GM21423 (cell line): ENCODE data around the gene SPN.
"Not testable (repeated sequence)": the region's sequence is repeated elsewhere in the genome, so short reads cannot be mapped to it uniquely, and the experiment has no call there.

Source experiments
- ATAC-seq: cut with Tn5 transposase; IDR thresholded peaks from one replicate; pipeline ENCODE4 v1.9.1; 2021; ENCODE audit warnings: mild to moderate bottlenecking, moderate library complexity; ENCODE audit not compliant: unreplicated experiment

The SPN gene, protein sequence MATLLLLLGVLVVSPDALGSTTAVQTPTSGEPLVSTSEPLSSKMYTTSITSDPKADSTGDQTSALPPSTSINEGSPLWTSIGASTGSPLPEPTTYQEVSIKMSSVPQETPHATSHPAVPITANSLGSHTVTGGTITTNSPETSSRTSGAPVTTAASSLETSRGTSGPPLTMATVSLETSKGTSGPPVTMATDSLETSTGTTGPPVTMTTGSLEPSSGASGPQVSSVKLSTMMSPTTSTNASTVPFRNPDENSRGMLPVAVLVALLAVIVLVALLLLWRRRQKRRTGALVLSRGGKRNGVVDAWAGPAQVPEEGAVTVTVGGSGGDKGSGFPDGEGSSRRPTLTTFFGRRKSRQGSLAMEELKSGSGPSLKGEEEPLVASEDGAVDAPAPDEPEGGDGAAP

DNA sequence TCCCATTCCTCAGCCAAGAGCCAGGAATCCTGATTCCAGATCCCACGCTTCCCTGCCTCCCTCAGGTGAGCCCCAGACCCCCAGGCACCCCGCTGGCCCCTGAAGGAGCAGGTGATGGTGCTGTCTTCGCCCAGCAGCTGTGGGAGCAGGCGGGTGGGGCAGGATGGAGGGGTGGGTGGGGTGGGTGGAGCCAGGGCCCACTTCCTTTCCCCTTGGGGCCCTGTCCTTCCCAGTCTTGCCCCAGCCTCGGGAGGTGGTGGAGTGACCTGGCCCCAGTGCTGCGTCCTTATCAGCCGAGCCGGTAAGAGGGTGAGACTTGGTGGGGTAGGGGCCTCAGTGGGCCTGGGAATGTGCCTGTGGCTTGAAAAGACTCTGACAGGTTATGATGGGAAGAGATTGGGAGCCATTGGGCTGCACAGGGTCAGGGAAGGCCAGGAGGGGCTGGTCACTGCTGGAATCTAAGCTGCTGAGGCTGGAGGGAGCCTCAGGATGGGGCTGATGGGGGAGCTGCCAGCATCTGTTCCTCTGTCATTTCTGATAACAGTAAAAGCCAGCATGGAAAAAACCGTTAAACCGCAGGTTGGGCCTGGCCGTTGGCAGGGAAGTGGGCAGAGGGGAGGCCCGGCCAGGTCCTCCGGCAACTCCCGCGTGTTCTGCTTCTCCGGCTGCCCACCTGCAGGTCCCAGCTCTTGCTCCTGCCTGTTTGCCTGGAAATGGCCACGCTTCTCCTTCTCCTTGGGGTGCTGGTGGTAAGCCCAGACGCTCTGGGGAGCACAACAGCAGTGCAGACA lies at the start of gene SPN:
SPN (plus strand) TSS at position 232 of the 791 bp plus-strand sequence; CDS start at position 714, 482 bp downstream.
- peak; percentile 34 for ATAC-seq

DNA sequence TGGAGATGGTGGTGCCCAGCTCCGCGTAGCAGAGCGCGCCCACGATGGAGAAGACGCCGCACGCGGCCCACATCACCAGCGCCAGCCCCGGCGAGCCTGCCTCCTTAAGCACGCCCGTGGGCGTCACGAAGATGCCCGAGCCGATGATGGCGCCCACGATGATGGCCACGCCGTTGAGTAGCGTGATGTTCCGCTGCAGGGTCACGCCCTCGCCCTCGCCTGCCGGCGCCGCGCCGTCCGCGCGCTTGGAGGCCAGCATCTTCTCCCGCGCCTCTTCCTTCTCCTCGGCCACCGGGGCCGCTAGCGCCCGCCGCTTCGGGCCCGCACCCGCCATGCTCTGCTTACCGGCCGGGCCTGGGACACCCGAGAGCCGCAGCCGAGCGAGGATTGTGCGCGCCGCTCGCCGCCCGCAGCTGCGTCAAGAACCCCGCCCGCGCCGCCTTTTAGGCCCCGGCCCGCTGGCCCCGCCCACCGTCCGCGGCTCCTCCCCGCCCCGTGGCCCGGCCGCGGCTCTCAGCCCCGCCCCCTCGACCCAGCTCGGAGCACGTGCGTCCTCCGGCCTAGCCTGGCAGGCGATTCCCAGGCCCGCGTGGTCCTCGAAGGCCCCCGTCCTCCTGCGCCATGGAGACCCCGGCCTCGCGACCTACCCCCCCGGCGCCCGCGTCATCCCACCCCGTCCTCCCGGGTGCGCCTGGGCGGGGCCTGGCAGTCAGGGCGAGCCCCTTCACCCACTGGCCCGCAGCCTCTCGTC lies 49.6 kb upstream of the SPN start:
- ATAC-seq = peak; percentile 41

DNA sequence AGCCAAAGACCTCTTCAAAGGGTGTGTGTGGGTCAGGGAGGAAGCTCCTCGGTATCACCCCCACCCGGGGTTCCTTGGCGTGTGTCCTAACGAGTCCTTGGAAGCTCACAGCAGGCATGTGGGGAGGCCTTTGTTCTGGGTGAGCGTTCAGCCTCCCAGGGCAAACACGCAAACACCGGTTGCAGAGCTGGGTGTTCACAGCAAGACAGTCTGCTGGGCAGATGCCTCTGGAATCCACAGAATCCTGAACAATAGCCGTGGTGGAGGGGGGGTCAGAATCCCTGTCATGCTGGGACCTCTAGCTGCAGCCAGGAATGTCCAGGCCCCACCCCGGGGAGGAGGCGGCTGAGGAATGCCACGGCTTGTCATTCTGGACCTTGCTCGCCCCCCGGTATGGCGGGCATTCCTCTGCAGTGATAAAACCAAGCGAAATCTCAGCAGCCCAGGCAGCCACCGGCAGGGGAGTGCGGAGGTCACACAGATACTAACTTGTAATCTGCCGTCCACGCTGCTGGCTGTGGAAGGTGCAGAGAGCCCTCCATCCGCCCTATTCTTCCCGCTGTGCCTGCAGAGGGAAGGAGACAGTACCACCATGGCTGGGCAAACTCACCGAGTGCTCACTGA lies 48.2 kb upstream of the SPN start:
- ATAC-seq = not testable (repeated sequence)

DNA sequence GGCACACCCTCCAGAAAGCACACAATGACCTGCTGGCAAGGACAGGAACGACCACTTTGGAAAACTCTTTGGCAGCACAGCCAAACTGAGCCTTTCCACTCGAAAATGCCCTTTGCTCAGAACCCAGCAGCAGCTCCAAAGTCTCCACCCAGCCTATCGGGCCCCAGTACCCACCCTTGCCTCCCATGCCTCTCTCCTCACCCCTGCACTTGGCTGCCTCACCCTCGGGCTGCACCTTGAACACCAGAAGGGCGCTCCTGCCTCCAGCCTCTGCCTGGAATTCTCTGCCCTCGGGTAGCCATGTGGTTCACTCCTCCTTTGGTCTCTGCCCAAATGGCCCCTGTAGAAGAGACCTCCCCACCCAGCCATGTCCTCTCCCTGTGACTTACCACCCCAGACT lies 46.9 kb upstream of the SPN start:
- not testable (repeated sequence) for ATAC-seq

DNA sequence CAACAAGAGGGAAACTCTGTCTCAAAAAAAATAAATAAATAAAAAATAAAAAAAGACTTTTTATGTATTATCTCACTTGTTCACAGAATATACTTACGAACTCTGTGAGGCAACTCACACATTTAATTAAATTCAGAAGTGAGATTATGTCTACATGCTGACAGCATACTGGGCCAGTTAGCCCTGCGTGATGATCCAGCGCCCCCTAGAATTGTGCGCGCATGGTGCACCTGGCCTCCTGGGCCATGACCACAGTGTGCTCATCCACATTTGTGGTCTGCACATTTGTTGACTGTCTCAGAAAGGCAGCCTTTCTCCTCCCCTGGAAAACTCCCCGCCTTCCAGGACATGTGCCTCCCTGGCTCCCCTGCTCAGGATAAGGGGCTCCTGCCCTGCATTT lies 42.5 kb upstream of the SPN start:
- not testable (repeated sequence) for ATAC-seq

DNA sequence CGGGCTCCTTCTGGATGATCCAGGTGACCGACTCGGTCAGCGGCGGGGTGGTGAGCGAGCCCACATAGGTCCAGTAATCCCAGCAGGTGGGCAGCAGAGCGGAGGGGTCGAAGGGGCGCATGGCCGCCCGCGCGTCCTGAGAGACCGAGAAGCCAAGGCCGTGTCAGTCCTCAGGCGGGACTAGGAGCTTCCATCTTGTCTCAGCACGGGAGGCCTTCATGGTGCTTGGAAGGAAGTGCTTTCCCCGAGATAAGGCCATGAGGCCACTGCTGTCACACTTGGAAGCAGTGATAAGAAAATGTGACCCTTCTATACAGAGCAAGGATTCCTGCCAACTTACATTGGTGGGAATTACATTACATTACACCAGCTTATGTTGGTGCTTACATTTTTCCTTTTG lies 40.3 kb upstream of the SPN start:
- ATAC-seq = not testable (repeated sequence)

DNA sequence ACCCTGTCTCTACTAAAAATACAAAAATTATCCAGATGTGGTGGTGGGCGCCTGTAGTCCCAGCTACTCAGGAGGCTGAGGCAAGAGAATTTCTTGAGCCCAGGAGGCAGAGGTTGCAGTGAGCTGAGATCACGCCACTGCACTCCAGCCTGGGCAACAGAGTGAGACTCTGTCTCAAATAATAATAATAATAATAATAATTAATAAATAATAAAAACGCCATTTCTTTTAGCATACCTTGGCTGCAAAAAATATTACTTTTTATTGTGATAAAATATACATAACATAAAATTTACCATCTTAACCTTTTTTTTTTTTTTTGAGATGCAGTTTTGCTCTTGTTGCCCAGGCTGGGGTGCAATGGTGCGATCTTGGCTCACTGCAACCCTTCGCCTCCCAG lies 39.8 kb upstream of the SPN start:
- not testable (repeated sequence) for ATAC-seq

DNA sequence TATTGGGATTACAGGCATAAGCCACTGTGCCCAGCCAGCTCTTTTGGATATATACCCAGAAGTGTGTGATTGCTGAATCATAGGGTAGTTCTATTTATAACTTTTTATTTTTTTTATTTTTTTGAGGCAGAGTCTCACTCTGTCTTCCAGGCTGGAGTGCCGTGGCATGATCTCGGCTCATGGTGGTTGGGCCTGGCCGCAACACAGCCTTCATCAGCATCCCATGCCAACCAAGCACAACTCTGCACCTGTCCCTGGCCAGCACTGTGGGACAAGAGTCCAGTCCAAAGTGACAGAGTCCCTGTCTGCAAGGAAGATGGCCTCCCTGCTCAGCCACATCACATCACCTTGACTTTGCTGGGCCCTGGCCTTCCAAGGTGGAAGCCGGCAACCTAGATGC lies 37.9 kb upstream of the SPN start:
- not testable (repeated sequence) for ATAC-seq

DNA sequence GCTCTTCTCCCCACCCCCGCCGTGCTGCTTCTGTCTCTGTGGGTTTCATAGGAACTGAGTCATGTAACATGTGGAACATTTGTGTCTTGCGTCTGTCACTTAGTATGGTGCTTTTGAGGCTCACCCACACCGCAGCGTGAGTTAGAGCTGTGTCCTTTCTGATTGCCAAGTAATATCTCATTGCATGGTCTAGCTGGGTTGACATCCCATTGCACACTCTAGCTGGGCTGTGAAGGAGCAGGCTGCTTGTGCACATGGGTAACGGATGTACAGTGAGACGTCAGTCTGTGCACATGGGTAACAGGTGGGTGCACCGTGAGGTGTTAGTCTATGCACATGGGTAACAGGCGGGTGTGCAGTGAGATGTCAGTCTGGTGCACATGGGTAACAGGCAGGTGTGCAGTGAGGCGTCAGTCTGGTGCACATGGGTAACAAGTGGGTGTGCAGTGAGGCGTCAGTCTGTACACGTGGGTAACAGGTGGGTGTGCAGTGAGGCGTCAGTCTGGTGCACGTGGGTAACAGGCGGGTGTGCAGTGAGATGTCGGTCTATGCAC lies 36.2 kb upstream of the SPN start:
- ATAC-seq = peak; percentile 53

DNA sequence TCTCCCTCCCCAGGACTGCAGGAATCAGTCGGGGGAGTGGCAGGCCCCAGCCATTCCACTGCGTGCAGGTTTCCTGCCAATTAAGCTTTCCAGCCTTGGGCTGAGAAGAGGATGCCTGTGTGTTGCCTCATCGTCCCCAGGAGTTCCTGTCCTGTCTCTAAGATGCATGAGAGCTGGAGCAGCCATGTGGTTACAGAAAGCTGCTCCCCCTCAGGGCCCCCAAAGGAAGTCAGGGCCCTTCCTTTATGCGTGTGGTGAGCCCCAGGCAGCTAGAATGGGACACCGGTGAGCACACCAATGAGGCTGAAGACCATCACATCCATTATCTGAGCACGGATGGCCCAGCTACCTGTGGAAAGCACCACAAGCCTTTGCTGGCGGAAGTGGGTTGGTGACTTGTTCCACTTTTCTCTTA lies 35.4 kb upstream of the SPN start:
- ATAC-seq = peak; percentile 53

DNA sequence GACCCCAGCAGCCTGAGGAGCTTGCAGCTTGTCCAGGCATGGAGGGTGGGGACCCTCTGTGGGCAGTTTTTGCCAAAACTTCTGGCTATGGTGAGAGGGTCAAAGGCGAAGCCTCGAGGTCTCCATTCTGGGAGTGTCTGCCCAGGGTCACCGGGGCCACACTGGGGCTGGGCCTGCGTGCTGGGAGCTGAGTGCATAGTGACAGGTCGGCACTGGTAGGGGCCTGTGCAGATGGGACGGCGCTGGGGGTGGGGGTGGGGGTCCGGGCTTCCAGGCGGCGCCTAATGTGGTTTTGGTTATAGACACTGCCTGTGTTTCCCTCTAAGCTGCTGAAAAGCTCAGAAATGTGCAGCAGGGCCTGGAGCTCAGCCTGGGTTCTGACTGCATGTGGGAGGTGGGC lies 34.3 kb upstream of the SPN start:
- not testable (repeated sequence) for ATAC-seq

DNA sequence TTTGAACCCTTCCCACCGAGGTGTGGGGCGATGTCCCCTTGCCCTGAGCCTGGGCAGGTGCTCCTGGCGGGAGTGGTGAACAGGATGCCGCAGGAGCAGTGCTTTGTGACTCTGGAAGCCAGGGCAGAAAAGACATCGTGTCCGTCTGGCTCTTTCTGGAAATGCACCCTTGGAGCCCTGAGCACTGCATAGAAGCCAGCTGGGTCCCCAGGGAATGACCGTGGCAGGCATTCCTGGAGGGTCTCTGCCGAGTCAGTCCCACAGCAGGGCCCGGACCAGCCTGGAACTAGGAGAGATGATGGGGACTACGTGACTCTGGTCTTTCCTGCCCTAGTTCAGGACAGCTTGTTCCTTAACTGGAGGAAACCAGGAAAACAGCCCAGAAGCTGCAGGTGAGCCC lies 33.7 kb upstream of the SPN start:
- ATAC-seq = not testable (repeated sequence)

DNA sequence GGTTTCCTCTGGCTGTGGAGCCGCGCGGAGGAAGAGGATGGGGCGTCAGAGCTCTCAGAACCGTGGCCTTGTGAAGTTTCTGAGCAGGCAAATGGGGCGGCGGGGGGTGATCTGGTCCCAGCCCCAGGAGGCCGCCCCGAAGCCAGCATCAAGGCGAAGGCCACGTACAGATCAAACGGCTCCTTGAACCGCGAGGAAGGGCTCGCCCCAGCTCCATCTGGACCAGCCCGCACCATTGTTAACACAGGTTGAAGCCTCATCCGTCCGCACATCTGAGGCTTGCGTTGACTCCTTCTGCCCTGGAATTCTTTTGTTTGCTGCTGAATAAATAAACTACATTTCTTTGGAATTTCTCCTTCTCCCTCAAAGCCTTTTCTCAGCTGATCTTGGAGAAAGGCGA lies 31.4 kb upstream of the SPN start:
- ATAC-seq = not testable (repeated sequence)

DNA sequence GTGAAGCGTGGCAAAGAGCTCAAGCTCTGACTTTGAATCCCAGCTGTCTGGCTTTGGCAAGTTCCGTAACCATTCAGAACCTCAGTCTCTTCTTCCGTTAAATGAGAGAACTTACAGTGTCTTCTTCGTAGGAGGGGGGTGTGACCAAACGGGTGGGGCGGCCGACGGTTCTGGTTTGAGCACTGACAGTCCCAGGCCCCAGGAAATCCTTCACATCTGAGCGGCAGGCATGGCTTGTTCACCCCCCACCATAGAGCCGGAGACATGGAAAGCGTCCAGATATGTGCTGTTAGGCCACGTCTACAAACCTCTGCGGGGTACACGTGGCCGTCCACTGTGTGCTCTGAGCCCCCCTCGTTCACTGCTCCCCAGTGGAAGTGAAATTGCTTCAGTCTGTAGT lies 27.1 kb upstream of the SPN start:
- not testable (repeated sequence) for ATAC-seq

DNA sequence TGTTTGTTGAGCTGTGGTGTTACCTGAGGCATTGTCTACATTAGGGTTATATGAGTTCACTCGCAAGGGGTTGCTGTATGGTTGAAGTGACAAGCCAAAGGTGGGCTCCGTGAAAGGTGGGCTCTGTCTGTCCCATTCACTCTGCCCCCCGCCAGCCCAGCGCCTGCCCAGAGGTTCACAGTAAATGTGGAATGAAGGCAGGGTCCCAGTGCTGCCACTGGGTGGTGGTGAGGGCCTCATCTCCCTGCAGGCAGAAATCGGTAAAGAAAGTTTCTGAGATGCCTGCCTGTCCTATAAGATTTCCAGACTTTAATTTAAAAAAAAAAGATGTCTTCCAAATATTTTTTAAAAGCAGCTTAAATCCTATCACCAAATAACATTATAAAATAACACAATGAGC lies 26.7 kb upstream of the SPN start:
- ATAC-seq = not testable (repeated sequence)

DNA sequence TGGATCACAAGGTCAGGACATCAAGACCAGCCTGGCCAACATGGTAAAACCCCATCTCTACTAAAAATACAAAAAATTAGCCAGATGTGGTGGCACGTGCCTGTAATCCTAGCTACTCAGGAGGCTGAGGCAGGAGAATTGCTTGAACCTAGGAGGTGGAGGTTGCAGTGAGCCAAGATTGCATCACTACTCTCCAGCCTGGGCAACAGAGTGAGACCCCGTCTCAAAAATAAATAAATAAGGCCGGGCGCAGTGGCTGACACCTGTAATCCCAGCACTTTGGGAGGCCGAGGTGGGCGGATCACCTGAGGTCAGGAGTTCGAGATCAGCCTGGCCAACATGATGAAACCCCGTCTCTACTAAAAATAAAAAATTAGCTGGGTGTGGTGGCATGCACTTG lies 24.3 kb upstream of the SPN start:
- not testable (repeated sequence) for ATAC-seq

DNA sequence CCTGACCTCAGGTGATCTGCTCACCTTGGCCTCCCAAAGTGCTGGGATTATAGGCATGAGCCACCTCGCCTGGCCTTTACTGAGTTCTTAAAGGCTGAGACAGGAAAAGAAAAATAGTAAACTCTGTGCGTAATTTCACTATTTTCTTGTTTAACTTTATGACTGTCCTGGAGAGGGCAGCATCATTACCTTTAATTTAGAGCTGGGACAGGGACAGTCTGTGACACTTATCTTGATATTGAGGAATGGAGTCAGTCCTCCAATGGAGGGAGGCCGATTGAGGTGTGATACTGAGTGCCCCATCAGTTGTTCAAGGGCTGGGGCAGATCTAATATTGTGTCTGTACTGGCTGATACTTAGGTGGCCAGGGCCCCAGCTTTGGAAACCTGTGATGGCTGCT lies 21.5 kb upstream of the SPN start:
- ATAC-seq = no peak

DNA sequence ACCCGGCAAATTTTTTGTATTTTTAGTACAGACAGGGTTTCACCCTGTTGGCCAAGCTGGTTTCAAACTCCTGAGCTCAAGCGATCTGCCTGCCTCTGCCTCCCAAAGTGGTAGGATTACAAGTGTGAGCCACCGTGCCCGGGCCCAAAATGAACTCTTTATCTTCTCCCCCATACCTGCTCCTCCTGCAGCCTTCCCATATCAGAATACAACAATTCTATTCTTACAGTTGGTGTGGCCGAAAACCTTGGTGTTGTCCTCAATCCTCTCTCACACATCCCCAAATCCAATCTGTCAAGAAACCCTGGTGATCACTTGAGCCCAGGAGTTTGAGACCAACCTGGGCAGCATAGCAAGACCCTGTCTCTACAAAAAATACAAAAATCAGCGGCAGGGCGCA lies 19.5 kb upstream of the SPN start:
- ATAC-seq = no peak

DNA sequence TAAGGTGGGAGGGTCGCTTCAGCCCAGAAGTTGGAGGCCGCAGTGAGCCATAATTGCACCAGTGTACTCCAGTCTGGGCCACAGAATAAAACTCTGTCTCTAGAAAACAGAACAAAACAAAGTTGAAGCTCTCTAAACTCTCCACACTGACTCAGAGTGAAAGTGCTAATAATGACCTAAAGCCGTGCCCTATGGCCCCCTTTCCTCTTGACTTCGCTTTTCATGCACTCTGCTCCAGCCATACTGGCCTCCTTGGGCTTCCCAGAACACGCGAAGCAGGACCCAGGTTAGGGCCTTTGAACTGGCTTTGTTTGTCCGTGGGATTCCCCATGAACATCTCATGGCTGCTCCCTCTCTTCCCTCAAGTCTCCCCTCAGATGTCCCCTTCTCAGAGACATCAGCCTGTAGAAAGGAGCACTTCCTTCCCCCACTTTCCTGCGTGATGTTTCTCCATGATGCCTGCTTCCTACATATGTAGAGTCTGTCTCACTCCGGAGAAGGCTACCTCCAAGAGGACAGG lies 18.6 kb upstream of the SPN start:
- peak; percentile 51 for ATAC-seq

DNA sequence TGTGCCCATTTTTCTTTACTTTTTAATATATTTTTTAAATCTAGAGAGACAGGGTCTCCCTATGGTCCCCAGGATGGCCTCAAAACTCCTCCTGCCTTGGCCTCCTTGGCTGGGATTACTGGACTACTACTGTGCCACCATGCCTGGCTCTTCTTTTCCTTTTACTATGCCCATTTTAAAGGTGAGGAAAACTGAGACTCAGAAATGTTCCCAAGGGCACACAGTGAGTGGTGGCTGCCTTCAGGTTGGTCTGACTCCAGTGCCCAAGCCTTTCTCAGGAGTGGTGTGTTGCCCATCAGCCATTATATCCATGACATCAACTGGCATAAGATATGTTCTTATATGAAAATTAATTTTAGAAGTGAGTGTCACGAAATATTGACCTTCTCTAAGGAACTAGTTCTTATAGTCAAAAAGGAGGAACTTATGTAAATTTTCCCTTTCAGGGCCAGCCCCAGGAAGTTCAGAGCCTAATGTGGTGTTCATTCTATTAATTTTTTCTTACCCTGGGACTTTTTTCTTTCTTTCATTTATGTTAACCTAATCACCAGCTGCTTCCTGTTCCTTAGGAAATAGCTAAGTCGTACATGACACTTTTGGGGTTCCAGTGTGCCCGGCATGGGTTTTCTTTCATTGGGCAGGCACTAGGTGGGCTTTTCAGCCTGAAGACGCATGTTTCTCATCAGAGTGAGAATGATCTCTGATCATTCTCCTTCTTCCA lies 17.9 kb upstream of the SPN start:
- peak; percentile 45 for ATAC-seq
